Cardiac muscle cell (in vitro differentiated cells and primary cell): ENCODE measurements around the gene KCNMA1. TPM values are rescaled to one million over a fixed set of nuclear protein-coding genes. Genes with fewer than 3 reads are reported as not detected.

Experiments
- DNase-seq, 2 donors: peaks; one replicate each; pipeline versions ENCODE4 v3.0.0 to v3.0.0-alpha.2; 2010 to 2017; ENCODE audit warnings: low read depth in 1 of 2, low spot score in 1 of 2
- H3K27ac ChIP-seq: fragments of 200-600 bp; sonication (generic); 2 replicates; pipeline ENCODE4 v1.5.1; 2016
- H3K27me3 ChIP-seq: fragments of 200-600 bp; sonication (generic); 2 replicates; pipeline ENCODE4 v1.6.0; 2016; ENCODE audit warnings: control low read depth
- H3K36me3 ChIP-seq: fragments of 200-600 bp; sonication (generic); 2 replicates; pipeline ENCODE4 v1.5.1; 2016; ENCODE audit warnings: control low read depth
- H3K4me1 ChIP-seq: fragments of 200-600 bp; sonication (generic); 2 replicates; pipeline ENCODE4 v1.8.1; 2017; ENCODE audit warnings: low read depth, mild to moderate bottlenecking, mixed run types
- H3K4me3 ChIP-seq: fragments of 200-600 bp; sonication (generic); 2 replicates; pipeline ENCODE4 v1.5.1; 2016; ENCODE audit warnings: mild to moderate bottlenecking
- H3K9me3 ChIP-seq: fragments of 200-600 bp; sonication (generic); 2 replicates; pipeline ENCODE4 v1.5.1; 2017; ENCODE audit warnings: low read depth, mild to moderate bottlenecking, control low read depth
- CTCF ChIP-seq: IDR thresholded peaks from 2 replicates; pipeline ENCODE4 v1.5.1; 2012; ENCODE audit warnings: low read depth, mild to moderate bottlenecking, low read length
- polyA plus RNA-seq: library from polyadenylated mRNA; unstranded; fragments of >200 nt; fragmentation: Nextera tagmentation; extraction: Ambion mirVana; gene quantifications from 2 replicates; pipeline ENCODE4 v1.2.1, GENCODE V29; 2016
- total RNA-seq: library from RNA; depleted of rRNA; stranded (reverse); fragments of >200 nt; gene quantifications from 2 replicates; pipeline ENCODE4 v1.2.3, GENCODE V29; 2016

The KCNMA1 gene
- total and polyA plus RNA-seq, 2 experiments from 2014 or later = 1.8 to 1.9 TPM

DNA sequence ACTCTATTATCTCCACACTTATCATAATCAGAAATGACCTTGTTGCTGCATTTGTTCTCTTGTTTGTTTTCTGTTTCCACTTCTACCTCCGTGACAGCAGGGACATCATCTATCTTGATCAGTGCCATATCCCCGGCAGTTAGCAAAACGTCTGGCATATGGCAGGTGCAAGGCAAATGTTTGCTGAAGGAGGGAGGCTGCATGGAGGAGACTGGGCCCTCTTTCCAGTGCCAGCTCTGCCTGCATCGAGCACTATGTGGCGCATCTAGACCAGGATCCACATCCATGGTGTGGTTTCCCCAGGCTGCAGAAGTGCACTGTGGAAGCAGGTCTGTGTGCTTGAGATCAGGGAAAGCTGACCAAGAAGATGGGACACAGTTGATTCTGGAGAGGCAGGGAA is 181.2 kb downstream of the KCNMA1 start:
- DNase-seq = no peak
- TF ChIP-seq CTCF = no peak
- Histone ChIP-seq H3K27ac (no peak overlapping the region), H3K27me3 (no peaks in the 10 kb centered on the region), H3K9me3 (no peaks in the 10 kb centered on the region), H3K4me3 (no peak overlapping the region), H3K4me1 (peaks cover 9% of the 10 kb centered on the region), H3K36me3 (no peaks in the 10 kb centered on the region)

GRCh38 chr10:77455561-77455960 is 182.0 kb downstream of the KCNMA1 start:
- no peaks in the 10 kb centered on the region for H3K36me3 ChIP-seq
- no peak overlapping the region for H3K4me3 ChIP-seq
- H3K9me3 ChIP-seq = no peaks in the 10 kb centered on the region
- no peaks in the 10 kb centered on the region for H3K27me3 ChIP-seq
- H3K4me1 ChIP-seq = peaks cover 9% of the 10 kb centered on the region
- DNase-seq = no peak
- TF ChIP-seq CTCF = no peak
- no peak overlapping the region for H3K27ac ChIP-seq

DNA sequence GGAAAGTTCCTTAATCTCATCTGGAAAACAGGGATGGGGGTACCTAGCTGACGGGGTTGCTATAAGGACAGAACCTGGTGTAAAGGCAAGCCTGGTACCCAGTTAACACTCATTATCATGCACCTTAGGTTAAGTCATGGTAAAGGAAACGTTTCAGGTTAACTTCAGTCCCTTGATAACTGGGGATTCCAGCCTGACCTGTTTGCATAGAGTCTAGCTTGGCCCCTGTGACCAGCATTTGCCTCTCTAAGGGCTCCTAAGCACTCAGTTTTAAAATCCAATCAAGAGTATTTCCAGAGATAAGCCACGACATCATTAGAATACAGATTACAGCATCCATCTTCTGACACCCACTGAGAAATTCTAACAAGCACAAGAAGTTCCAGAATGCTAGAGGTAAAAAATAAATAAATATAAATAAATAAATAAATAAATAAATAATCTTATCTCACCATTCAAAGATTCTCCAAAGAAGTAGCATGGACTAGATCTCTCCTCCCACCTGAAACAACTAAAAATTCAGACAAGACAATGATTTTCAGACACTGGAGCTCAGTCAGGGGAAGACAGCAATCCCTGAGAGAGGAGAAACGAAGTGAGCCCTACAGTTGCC is 184.6 kb downstream of the KCNMA1 start:
- Histone ChIP-seq H3K4me1 (no peaks in the 10 kb centered on the region), H3K4me3 (no peak overlapping the region), H3K9me3 (no peaks in the 10 kb centered on the region), H3K27ac (no peak overlapping the region), H3K36me3 (no peaks in the 10 kb centered on the region), H3K27me3 (no peaks in the 10 kb centered on the region)
- DNase-seq = no peak
- TF ChIP-seq CTCF = no peak

- H3K4me1 ChIP-seq = no peaks in the 10 kb centered on the region
- H3K9me3 ChIP-seq = no peaks in the 10 kb centered on the region
- no peak overlapping the region for H3K27ac ChIP-seq
- no peaks in the 10 kb centered on the region for H3K36me3 ChIP-seq
- DNase-seq = no peak
- no peaks in the 10 kb centered on the region for H3K27me3 ChIP-seq
- TF ChIP-seq CTCF = no peak
- no peak overlapping the region for H3K4me3 ChIP-seq
Measured at GRCh38 chr10:77451886-77452285, 185.7 kb downstream of the KCNMA1 start.

GRCh38 chr10:77448226-77448625 is 189.4 kb downstream of the KCNMA1 start:
- Histone ChIP-seq H3K36me3 (no peaks in the 10 kb centered on the region), H3K27me3 (no peaks in the 10 kb centered on the region), H3K4me1 (peaks cover 16% of the 10 kb centered on the region), H3K4me3 (no peak overlapping the region), H3K9me3 (no peaks in the 10 kb centered on the region), H3K27ac (no peak overlapping the region)
- TF ChIP-seq CTCF = no peak
- DNase-seq = no peak

- no peak overlapping the region for H3K4me3 ChIP-seq
- peaks cover 16% of the 10 kb centered on the region for H3K4me1 ChIP-seq
- no peaks in the 10 kb centered on the region for H3K27me3 ChIP-seq
- TF ChIP-seq CTCF = no peak
- no peaks in the 10 kb centered on the region for H3K9me3 ChIP-seq
- DNase-seq = no peak
- H3K27ac ChIP-seq = no peak overlapping the region
- no peaks in the 10 kb centered on the region for H3K36me3 ChIP-seq
Measured at GRCh38 chr10:77446700-77447099, 190.9 kb downstream of the KCNMA1 start.
